Lower leg skin (tissue), 3 donors: Measurements from ENCODE around the gene ARHGAP10.

Experiments
- POLR2A ChIP-seq, 2 donors: fragments of 450-650 bp; IDR thresholded peaks; one replicate each; pipeline ENCODE4 v1.6.1; 2016 to 2017; ENCODE audit warnings: antibody characterized with exemption in 2 of 2, mild to moderate bottlenecking in 1 of 2, moderate library complexity in 1 of 2
- TF ChIP-seq, protein P1 (sequence below), 3 donors: fragments of 450-650 bp; IDR thresholded peaks; one replicate each; pipeline ENCODE4 v1.5.1; 2016; ENCODE audit warnings: antibody characterized with exemption in 3 of 3, mild to moderate bottlenecking in 3 of 3, moderate library complexity in 2 of 3

DNA sequence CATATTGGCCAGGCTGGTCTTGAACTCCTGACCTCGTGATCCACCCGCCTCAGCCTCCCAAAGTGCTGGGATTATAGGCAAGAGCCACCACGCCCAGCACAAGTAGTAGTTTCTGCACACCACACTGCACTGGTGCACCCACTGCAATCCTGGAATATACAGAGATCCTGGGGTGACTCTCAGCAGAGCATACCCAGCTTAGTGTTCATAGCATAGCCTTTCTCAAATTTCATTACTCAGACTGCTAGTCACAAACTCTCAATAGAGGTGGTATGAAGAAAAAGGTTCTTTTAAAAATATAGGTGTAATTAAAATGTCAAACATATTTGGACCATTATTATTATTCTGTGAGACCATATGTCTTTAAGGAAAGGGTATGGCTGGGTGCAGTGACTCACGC, 6.2 kb upstream of the ARHGAP10 start:
- TF ChIP-seq, protein P1, sequence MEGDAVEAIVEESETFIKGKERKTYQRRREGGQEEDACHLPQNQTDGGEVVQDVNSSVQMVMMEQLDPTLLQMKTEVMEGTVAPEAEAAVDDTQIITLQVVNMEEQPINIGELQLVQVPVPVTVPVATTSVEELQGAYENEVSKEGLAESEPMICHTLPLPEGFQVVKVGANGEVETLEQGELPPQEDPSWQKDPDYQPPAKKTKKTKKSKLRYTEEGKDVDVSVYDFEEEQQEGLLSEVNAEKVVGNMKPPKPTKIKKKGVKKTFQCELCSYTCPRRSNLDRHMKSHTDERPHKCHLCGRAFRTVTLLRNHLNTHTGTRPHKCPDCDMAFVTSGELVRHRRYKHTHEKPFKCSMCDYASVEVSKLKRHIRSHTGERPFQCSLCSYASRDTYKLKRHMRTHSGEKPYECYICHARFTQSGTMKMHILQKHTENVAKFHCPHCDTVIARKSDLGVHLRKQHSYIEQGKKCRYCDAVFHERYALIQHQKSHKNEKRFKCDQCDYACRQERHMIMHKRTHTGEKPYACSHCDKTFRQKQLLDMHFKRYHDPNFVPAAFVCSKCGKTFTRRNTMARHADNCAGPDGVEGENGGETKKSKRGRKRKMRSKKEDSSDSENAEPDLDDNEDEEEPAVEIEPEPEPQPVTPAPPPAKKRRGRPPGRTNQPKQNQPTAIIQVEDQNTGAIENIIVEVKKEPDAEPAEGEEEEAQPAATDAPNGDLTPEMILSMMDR (IDR thresholded peaks at IDR 0.05): no peak
- TF ChIP-seq POLR2A (IDR thresholded peaks at IDR 0.05): no peak
